Measurements from ENCODE around the gene KIAA1958.

The KIAA1958 gene

DNA sequence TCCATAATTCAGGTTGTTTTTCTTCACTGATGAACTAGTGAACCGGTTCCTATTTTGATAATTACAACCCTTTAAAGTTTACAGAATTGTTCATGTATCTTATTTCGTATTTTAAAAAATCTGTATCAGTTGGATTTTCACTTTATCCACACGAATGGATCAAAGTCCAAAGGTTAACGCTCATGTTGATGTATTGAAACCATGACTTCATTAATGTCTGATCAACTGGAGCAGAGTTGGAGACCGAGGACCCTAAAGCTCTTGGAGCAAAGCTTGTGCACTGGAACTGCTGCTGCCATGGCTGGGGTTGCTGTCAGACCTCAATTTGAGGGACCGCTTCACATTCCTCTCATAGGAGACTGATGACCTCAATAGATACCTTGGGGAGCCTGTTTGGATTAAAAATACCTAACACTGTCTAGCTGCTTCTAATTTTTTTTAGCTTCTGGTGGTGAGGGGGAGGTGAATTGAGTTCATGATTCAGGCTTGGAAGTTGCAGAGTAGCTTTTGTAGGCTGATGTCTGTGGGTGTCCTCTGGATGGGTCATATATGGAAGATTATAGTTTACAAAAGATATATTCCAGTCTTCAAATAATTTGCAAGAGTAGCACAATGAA, 45.1 kb downstream of the KIAA1958 start:
- DNase-seq = peak; percentile 75

DNA sequence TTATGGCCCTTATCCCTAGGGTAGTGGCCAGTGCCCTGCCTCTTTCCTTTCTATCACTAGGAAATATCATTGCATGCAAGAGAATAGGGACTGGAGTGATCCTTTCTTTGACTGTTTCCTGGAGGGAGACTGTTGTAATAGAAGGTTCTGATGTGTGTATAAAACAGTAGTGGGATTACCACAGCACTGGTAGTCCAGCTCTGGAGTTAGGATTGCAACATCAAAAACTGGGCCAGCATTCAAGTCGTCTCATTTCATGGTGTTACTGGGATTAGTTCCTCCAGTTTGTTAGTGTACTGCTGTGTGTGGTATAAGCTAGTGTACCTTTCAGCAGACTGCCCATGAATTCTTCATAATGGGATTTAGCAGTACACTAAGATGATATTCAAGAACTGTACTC, 45.8 kb downstream of the KIAA1958 start:
- DNase-seq = no peak

GRCh38 chr9:112533660-112534059, 47.0 kb downstream of the KIAA1958 start:
- DNase-seq = no peak

DNA sequence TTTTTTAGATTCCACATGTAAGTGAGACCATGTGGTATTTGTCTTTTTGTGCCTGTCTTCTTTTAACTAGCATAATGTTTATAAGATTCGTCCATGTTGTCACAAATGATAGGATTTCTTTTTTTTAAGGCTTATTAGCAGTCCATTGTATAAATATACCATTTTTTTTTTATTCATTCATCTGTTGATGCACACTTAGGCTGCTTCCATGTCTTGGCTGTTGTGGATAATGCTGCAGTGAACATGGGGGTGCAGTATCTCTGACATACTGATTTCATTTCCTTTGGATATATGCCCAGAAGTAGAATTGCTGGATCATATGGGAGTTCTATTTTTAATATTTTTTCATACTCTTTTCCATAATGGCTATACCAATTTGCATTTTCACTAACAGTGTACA, 48.7 kb downstream of the KIAA1958 start:
- peak; percentile 68 for DNase-seq

- DNase-seq = peak; percentile 83
Observed at GRCh38 chr9:112535811-112536210, 49.2 kb downstream of the KIAA1958 start.

GRCh38 chr9:112537561-112537960, 50.9 kb downstream of the KIAA1958 start:
- DNase-seq = no peak

- DNase-seq = no peak
Observed at GRCh38 chr9:112540800-112541199, 54.2 kb downstream of the KIAA1958 start.

- DNase-seq = peak; percentile 30
Observed at GRCh38 chr9:112541685-112542084, 55.1 kb downstream of the KIAA1958 start.

GRCh38 chr9:112542593-112543292, 56.1 kb downstream of the KIAA1958 start:
- no peak for DNase-seq

DNA sequence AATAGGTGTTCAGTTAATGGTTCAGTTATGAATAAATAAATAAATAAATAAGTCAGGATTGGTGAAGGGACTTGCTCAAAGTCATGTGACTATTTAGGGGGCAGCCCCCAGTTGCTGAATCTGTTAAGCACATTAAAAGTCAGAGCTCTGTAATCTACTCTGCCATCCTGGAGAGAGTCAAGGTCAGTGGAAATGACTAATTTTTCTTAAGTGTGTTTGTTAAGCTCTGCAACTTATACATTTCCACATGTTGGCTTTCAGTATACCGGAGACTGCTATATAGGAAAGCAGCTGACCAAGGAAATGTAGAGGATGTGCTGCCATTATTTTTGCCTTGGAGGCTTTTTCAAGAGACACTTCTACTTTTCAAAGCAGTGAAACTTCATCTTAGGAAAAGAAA, 57.9 kb downstream of the KIAA1958 start:
- DNase-seq = no peak

DNA sequence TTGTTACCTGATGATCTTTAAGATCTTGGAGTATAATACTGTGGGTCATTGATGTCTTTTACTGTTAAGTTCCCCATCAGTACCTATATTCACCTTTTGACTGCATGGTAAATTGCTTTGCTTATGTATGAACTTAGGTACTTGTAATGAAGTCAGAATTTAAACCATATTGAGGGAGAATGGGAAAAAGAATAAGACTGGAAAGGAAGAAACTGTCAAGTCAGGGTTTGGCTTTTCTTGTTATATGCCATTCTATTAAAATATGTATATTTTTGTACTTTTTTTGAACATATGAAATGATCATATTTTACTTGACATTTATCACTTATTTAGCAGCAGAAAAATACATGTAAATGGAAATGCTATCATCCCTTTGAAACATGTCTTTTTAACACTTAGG, 58.6 kb downstream of the KIAA1958 start:
- no peak for DNase-seq

- no peak for DNase-seq
Observed at GRCh38 chr9:112546149-112547012, 59.8 kb downstream of the KIAA1958 start.

DNA sequence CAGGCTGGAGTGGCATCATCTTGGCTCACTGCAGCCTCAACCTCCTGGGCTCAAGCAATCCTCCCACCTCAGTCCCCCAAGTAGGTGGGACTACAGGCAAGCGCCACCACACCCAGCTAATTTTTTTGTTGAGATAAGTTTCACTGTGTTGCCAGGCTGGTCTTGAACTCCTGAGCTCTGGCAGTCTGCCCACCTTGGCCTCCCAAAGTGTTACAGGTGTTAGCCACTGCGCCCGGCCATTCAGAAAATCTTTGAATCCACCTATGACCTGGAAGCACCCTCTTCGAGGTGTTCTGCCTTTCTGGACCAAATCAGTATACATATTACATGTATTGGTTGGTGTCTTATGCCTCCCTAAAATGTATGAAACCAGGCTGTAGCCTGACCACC, 61.4 kb downstream of the KIAA1958 start:
- no peak for DNase-seq

DNA sequence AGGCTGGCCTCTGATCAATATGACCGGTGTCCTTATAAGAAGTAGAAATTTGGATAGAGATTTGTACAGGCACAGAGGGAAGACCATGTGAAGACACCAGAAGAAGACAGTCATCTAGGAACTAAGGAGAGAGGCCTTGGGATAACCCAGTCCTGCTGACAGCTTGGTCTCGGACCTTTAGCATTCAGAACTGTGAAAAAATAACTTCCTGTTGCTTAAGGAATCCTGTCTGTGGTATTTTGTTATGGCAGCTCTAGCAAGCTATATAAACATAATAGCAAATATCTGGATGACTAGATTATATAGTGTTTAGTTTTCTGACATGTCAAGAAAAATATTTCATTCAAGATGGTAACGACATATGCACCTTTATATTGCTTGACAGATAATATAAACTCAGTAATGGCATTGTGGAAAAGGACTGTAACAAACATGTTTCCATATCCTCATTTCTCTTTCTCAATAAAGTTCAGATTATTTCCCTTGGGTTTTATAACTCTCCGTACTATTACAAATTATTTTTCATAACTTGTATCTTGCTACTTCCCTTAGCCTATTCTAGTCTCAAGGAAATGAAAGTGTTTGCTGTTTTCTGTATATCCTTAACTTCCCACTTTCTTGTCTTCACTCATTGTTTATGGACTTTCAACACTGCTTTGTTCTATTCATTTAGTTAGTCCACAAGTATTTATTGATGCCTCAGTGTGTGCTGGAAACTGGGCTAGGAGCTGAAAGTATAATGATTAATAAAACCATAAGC, 62.4 kb downstream of the KIAA1958 start:
- peak; percentile 75 for DNase-seq

DNA sequence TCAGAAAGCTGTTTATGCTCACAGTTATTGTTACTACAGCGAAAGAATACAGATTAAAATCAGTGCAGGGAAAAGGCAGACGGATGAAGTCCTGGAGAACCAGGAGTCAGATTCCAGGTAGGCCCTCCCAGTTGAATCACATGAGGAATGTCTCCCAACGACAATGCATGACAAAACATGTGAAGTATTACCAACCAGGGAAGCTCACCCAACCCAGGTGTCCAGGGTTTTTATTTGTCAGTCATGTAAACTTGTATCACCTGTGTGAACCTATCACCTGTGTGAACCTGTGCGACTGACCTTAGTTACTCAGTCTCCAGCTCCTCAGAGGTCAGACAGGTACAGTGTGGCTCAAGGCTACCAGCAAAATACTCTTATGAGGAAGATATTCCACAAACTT, 63.9 kb downstream of the KIAA1958 start:
- no peak for DNase-seq

GRCh38 chr9:112551641-112552040, 65.0 kb downstream of the KIAA1958 start:
- DNase-seq = no peak

DNA sequence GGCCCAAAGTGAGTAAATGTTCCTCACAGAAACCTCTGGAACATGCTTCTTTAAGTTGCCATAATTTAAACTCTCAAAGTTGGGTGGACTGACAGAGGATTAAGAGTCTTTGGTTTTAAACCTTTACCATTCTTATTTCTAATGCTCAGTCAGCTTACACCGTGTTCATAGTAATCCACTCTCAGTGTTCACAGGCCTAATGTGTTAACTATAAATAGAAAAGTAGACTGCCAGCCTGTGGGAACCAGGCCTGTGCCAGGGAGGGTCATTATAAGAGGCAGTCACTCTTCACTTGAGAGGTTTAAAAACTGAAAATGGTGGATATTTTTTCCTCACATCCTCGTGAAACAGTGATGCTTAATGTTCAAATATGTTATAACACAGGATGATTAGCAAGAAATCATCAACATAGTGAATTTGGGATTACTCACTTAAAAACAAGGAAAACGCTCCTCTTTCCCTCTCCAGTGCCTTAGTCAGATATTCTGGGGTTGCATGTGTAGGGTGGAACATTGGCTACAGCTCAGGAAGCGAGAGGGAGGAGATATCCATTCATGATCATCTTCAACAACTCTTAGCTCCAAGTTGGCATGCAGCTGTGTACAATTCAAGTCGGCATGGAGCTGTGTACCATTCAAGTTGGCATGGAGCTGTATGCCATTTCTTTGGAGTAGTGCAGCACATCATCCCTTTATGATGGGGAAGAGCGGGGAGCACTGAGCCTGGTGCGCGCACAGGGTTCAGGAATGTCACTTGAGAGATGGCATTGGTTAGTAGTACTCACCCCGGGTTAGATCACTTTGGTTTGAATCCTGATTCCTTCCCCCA, 65.8 kb downstream of the KIAA1958 start:
- DNase-seq = no peak

DNA sequence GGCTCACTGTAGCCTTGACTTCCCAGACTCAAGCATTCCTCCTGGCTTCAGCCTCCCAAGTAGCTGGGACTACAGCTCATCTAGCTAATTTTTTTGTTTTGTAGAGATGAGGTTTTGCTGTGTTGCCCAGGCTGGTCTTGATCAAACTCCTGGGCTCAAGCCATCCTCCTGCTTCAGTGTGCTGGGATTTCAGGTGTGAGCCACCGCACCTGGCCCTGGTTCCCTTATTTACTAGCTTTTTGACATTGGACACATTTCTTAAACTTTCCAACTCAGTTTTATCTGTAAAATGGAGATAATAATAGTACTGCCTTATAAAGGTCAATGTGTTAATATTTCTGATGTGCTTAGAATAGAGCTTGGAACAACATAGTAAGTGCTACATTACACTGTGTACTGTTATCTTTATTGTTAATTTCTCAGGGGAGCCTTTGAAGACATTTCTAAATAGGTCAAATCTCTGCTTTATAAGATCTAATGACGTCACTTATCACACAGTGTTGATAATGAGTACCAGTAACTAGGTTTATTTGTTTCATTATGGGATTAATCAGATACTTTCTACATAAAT, 66.7 kb downstream of the KIAA1958 start:
- DNase-seq = no peak

- no peak for DNase-seq
Observed at GRCh38 chr9:112554516-112554915, 67.9 kb downstream of the KIAA1958 start.

DNA sequence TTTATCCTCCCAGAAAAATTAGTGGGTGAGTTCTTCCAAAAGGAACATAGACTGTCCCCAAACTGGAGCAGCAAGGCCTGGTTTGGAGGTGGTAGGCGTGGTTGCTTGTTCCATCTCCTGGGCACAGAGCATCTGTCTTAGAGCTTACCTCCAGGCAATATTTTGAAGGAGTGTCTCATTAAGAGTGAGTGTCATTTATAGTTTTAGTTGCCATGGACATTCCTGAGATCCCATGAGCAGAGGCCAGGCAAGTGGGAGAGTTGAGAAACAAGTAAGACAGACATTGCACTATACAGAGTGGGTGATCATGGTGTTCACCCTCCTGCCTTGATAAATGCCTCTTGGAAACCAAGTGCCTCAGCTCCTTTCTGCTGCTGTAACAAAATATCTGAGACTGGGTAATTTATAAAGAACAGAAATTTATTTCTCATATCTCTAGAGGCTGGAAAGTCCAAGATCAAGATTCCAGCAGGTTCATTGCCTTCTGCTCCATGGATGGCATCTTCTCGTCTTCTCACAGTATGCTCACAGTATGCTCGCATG, 68.5 kb downstream of the KIAA1958 start:
- no peak for DNase-seq

DNA sequence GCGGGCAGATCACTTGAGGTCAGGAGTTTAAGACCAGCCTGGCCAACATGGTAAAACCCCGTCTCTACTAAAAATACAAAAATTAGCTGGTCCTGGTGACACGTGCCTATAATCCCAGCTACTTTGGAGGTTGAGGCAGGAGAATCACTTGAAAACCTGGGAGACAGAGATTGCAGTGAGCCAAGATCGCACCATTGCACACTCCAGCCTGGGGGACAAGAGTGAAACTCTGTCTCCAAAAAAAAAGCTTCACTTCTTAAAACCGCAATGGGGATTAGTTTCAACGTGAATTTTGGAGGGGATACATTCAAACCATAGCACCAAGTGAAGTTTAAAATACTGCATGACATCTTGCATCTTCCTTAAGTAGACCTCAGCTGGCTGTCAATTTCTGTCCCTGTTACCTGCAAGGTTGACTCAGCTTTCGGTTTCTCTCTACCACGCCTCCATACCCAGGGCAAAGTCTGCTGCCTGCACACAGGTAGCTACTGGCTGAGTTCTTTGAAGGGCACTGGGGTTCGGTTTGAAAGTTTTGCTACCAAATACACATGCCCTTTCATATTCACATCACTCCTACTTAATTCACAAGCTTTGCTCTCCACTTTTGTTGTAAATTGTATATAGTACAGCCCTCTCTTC, 69.3 kb downstream of the KIAA1958 start:
- no peak for DNase-seq

Data from fibroblast of skin of back (primary cell).